ENCODE results near the gene KCNMB2.
"Not testable (repeated sequence)": the region's sequence is repeated elsewhere in the genome, so short reads cannot be mapped to it uniquely, and the experiment has no call there.

Gene KCNMB2

DNA sequence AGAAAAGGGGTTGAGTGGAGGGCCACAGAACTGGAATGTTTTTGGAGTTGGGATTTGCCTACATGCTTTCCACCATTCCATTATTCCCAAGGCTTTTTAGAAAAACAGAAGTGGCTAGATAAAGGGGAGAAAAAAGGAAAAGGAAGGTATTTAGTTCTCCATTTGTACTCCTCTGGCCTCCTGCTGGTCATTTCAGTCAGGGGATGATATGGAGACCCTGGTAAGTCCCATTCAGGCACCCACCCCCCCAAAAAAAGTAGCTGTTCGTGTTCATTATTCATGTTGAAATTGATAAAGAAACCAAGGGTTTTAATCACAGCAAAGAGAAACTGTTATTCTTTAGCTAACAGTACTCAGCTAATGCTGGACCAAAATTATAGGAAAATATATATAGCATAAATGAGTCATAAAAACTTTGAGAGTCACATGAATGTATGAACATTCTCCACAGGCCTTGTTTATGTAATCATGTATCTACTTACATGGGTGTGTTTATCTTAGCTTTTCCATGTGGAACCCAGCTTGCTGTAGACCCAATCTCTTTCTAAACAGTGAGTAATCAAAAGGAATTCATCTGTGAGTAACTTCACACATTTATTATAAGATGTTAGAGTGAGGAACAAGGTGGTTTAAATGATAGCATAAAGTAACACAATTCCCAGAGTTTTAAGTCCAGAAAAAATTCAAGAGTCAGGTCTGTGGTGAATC lies 167.2 kb downstream of the KCNMB2 start:
- DNase-seq (ENCODE audit: low read depth), result no peak

DNA sequence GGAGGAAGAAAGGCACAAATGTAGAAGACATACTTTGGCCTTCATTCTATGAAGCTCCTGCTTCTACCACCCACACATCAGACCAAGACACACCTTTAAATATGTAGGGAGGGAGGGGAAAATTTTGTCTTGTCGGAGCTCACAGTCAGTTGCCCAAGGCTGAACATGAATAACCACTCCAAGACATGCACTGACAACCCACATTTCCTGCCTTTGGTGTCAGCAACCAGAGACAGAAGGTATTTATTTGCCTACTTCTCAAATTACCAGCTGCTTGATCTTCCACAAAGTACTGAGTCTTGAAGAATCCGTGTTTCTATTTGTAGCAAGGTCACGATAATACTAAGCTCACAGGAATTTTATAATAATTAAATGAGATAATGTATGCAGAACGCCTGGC lies 169.7 kb downstream of the KCNMB2 start:
- DNase-seq (ENCODE audit: low read depth), result no peak

DNA sequence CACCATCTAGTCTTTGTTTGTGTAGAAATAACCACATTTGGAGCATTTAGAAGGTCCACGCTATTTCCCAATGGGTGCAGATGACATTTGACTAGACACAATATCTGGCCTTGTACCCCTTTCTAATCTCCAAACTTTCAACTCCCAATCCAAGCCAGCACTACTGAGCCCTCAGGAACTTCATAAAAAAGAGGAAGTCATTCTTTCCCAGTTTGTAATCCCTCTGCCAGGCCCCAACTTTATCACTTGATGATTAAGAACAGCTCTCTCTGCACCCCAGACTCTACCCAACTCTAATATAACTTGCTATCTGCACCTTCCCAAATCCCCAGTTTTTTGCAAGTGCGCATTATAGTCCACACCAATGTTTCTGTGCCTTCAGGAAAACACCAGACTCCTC lies 170.2 kb downstream of the KCNMB2 start:
- no peak for DNase-seq (ENCODE audit: low read depth)

DNA sequence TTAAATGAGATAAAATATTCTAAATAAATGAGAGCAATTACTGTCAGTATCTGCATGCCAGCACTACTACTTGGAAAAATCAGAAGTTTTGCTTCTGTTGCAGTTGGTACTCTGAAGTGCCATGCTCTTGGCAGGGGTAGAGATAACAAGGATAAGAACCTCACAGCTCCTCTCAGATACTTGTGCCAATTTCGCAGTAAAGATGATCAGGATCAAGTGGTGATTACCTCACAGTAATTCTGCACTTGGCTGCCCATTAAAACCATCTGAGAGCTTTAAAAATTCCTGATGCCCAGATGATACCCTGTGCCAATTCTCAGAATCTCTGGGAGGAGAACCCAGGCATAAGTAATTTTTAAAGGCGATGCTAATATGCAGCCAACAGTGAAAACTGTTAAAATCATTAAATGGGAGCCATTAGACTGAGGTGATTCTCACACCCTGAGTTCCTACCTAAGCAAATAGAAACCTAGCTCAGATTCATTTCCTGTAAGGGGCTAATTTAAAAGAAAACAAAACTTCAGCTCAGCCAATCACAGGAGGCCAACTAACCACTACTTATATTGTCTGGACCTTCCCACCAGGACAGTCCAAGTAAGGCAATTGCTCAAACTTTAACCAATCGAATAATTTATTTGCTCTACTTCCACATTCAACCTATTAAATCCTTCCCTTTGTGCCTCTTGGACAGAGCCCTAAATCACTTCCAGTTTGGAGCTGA lies 171.2 kb downstream of the KCNMB2 start:
- no peak for DNase-seq (ENCODE audit: low read depth)

DNA sequence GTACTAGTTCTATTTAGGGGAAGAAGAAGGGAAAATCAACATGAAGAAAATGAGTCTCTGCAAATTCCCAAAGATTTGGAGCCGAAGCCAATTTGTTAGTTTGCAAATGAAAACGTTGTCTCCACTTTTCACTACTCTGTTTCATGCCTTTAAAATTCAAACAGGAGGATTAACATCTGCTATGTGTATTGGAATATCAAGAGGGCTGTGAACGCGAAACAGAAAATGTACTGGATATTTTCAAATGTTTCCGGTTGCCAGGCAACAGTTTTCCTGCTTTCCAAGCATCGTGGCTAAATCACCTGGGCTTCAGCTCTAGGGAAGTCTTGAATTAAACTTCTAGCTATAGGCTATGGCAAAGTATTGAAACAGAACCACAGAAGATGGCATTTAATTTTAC lies 172.8 kb downstream of the KCNMB2 start:
- DNase-seq (ENCODE audit: low read depth), result no peak

DNA sequence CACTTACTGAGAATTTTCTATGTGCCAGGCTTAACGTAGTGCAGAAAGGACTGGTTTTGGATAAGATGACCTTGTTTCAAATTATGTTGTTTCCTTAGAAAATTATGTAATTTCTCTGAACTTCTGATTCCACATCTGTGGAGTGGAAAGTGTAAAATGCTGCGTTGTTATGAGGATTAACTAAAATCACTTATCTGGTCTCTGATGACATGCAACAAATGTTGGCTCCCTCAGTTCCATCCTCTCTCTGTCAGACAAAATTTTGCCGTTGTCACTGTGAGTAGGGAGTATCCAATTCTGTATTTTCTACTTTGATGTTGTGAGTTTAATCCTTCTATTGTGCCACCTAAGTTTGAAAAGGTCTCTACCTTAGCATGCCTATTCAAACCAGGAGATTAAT lies 175.5 kb downstream of the KCNMB2 start:
- DNase-seq (ENCODE audit: low read depth), result no peak

DNA sequence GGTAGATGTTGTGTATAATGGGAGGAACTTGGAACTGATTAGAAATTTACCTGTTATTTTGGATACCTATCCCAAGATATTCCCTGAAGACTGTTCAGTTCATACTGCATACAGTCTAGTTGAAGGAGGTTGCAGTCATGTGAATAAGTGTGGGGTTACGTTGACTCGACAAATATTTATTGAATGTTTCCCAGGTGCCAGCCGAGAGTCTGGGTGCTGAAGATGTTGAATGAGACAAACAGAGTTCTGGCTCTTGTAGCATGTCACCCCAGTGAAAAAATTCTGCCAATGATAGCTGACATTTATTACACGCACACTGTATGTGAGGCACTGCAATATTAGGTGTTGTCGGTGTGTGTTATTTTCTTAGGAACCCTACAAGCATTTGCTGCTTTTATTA lies 176.0 kb downstream of the KCNMB2 start:
- DNase-seq (ENCODE audit: low read depth), result no peak

DNA sequence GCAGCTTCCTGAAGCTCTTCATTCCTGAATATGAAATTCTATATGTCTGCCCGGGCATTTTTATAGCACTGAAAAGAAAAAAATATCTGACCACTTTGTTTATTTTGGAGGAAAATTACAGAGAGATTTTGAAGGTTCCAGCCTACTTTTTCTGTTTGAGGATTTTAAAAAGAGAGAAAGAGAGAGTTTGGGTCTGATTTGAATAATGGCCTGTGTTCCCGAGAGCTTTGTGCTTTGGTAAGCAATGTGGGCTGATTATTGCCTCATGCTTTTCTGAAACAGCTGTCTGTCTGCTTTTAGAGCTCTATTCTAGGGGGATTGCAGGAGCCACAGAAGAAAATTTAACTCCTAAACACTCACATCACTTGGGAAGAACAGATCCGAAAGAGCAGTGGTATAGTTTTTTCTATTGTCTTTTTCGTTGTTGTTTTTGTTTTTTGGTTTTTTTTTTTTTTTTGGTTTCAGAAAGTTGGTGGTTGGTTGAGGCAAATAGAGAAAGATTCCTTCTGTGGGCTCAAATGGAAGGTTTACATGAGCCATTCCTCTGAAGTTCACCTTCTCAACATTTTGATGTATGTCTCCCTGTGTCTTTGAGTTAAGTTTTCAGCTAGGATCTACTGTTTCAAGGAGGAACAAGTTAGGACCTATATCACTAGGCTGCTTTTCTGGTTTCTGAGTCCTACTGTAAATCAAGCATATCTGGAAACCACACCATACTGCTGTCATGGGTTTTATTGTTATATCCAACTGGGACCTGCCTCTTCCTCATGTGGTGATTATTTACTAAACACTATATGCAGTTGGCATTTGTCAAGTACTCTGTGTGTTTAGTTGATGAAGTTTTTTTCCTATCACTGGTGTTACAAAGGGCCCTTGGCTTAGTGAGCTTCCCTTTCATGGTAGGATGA lies 178.9 kb downstream of the KCNMB2 start:
- DNase-seq (ENCODE audit: low read depth), result no peak

DNA sequence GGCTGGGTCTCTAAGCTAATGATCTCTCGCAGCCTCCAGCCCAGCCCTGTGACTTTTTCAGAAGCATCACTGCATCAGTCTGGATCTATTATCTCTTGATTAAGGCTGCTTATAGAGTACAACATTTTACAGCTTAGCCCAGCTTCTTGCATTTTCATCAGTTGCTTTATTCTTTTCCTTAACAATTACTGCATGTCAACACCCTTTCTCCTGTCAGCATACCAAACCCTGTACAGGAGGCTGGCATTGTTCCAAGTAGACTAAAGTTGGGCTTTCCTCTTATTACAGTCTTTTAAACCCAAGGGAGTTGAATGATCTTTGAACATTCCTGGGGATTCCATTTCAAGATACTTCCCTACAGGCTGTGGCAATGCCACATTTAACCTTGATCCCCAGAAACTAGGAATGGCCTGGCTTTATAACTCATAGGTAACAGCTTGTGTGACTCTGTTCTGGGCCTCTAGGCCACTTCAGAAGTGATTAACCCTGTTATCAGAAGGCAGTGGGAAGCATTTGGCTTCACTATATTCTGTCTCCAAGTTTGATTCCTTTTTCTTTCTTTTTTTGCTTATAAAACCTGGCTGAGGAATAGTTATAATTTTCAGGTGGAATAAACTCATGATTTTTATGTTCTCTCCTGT lies 182.9 kb downstream of the KCNMB2 start:
- DNase-seq (ENCODE audit: low read depth), result no peak

DNA sequence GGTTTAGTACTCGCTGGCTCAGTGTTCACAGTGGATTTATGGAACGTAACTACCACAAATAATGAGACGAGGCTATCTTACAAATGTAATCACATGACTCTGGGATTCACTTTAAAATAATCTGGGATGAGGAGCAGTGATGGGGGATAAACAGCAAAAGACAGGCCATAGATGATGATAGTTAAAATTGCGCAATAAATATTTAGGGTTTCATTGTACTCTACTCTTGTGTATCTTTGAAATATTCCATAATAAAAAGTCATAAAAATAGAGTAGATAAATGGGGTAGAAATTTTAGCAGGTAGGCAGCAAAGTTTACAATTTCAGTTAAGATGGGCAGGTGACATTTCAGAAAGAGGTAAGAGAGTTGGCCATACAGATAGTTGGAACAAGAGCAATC lies 196.6 kb downstream of the KCNMB2 start:
- no peak for DNase-seq (ENCODE audit: low read depth)

DNA sequence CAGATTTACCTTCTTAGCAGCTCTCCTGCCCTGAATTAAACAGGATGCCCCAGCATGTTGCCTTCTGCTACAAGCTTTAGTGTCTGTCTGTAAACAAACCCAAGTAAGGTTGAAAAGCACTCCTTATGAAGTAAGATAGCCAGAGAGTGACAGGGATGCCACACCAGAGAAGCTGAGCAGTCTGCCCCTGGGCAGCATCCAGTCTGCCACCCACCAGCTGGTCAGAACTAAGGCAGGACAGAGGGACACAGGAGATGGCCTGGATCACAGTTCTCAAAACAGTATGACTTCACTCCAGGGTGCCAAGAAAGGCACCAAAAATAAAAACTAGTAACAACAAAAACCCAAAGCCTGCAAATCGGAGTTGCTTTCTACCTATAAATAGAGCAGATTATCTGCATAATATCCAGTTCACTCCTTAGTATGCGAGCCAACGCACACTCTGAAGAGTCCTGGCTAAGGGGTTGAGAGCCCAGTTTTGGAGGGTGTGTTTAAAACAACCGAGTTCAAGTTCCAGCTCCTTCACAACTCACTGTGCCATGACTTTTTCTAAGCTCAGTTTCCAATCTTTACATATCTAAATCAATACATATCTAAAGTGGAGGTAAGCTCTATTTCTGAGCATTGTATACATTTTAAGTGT lies 198.9 kb downstream of the KCNMB2 start:
- DNase-seq (ENCODE audit: low read depth), result no peak

DNA sequence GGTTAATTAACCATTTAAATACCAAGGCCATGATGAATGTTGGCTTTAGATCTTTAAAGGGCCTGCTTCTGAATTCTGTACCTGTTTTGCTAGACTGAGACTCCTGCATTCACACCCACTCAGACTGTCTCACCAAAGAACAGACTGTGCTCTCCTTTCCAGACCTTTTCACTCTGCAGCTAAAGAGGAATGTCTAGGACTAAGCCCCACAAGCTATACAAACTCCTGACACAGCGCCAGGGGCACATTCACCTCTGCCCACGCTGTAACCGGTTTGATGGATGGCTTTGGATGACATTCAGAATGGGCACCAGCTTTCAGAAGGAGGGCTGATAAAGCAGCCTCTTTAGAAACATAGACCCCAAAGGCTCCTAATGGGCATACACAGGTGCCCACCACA lies 200.1 kb downstream of the KCNMB2 start:
- DNase-seq (ENCODE audit: low read depth), result no peak

DNA sequence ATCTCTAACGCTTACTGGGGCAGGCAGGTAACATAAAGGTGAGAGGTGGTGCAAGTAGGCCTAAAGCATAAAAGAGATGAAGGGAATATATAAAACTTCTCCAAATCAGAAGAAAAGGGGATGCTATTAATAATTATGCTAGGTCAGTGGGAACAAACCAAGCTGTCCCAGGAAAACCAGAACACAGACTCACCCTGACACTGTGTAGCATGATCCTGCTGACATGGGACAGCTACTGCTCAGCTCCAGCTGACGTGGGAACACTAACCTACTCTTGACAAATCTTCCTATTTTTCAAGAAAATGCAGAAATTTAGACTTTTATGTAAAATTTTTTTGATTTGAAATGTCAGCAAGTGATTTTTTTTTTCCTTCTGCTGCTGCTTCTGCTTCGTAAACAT lies 203.5 kb downstream of the KCNMB2 start:
- DNase-seq (ENCODE audit: low read depth), result no peak

DNA sequence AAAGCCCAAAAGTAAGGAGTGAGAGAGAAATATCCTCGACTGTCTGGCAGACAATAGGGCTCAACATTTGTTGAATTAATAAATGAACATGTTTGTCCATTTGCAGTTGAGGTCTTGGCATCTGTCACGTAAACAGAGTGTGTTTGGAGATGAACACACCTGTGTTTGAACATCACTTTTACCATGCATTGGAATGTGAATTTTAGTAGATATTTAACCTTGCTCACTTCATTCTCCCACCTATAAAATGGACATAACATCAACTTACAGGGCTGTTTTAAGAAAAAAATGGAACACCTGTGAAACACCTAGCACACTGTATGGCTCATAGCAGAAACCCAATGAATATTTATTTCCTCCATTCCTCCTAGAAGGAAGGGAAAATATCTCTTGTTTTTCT lies 204.8 kb downstream of the KCNMB2 start:
- DNase-seq (ENCODE audit: low read depth), result no peak

DNA sequence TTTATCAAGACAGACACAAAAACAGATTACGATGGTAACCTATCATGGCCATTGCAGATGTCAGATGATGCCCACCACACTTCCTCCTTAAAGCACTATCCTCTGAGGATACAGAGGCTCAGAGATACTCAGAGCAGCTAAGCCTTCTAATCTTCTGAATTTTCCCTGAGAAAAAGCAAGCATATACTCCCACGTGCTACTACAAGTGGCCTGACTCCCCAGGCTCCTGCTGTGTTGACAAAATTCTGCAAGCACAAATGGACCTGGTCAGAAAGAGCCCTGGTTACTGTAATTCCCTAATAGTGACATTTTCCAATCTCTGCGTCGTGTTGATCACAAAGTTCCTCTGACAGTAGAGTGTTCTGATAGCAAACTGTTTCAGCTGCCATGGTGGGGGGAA lies 207.1 kb downstream of the KCNMB2 start:
- no peak for DNase-seq (ENCODE audit: low read depth)

DNA sequence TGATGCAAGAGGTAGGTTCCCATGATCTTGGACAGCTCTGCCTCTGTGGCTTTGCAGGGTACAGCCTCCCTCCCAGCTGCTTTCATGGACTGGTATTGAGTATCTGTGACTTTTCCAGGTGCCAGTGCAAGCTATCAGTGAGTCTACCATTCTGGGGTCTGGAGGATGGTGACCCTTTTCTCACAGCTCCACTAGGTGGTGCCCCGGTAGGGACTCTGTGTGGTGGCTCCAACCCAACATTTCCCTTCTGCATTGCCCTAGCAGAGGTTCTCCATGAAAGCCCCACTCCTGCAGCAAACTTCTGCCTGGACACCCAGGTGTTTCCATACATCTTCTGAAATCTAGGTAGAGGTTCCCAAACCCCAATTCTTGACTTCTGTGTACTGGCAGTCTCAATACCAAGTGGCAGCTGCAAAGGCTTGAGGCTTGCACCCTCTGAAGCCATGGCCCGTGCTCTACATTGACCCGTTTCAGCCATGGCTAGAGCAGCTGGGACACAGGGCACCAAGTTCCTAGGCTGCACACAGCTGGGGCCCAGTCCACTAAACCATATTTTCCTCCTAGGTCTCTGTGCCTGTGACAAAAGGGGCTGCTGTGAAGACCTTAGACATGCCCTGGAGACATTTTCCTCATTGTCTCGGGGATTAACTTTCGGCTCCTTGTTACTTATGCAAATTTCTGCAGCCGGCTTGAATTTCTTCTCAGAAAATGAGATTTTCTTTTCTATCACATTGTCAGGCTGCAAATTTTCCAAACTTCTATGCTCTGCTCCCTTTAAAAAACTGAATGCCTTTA lies 209.8 kb downstream of the KCNMB2 start:
- DNase-seq (ENCODE audit: low read depth), result not testable (repeated sequence)

DNA sequence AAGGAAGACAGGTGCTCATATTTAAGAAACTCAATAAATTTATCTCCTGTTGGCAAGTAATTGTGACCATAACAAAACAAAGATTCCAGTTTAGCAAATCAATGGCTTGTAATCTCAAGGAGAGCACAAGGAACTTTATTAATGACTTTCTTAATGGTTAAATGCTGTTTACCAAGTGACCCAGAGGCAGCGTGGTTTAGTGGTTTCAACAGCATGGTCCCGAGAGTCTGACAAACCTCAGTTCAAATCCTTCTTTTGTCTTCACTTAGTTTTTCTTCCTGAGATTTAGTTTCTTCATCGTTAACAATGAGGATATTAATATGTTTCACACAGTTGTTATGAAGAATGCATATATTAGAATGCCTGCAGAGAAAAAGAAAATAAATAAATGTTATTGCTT lies 212.6 kb downstream of the KCNMB2 start:
- no peak for DNase-seq (ENCODE audit: low read depth)

DNA sequence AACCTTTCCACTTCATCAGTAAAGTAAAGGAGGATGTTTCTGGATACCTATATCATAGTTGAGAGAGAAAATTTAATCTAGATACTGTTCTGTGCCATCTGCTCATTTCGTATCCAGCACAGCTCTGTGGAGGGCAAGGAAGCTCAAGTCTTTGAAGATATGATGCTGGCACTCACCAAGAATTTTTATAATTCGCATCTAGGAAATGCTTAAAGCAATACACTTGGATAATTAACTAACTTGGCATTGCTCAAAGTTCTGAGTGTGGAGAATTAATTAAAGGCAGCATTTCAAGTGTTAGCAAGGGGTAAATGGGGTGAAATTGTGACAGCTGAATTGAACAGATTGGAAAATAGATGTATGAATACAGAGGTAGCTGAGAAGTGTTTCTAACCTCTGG lies 213.2 kb downstream of the KCNMB2 start:
- DNase-seq (ENCODE audit: low read depth), result no peak

DNA sequence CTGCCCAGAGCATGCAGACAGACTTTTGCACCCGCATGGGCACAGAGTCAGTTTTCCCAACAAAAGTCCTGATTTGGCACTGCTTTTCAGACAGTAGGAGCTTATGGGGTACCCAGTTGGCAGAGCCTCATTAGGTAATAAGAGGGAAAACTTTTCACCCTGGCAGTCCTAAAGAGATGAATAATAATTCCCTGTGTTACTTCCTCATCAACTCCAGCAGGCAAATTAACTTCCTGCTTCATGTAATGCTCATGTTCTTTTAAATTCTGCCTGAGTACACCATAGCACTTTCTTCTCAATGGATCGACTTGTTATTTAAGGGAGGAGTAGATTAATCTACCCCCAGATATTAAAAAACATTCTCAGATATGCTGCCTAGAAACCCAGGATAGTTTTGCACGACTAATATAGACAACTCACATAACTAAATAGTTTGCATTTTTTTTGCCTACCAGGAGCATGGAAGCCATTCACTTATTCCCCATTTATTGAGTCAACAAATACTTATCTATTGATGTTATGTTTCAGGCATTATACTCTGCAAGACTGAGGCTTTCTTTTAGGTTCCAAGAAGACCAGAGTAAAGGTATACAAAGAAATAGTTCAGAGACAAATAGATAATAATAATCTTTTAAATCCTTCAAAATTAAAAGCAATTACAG lies 214.5 kb downstream of the KCNMB2 start:
- no peak for DNase-seq (ENCODE audit: low read depth)

DNA sequence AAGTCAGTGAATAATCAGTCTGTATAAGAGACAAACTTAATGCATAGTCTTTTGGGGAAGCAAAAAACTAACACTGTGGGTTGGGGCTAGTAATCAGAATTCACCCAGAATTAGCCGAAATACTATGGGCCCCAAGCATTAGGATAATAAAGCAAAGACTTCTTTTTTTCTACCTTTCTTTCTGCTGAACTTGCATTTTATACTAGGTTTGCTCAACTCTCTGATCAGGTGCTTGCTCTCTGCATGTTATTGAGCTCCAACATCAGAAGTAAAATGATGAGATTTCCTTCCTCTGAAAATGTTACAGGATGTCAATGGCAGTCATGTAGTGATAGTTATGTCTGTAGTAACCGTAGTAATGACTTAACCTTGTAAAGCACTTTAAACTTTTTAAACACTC lies 216.6 kb downstream of the KCNMB2 start:
- DNase-seq (ENCODE audit: low read depth), result no peak

Data from activated T-cell treated with anti-CD3 and anti-CD28 coated beads for 48 hours (primary cell).